GM18951 (cell line): ENCODE data around the gene DYNLRB2.

Source experiments
- POLR2A ChIP-seq: IDR thresholded peaks from 4 replicates; pipeline ENCODE4 v1.6.1; 2011; ENCODE audit warnings: mild to moderate bottlenecking; ENCODE audit not compliant: insufficient read length, insufficient read depth; ENCODE audit errors: extremely low read depth
- in situ Hi-C: fragments of 300-500 bp; cut with MboI; formaldehyde crosslinking; loops from one replicate; pipeline ENCODE4 v1.12.0; 2022; ENCODE audit warnings: low sequenced_read_pairs, mixed read lengths, inconsistent platforms; ENCODE audit not compliant: unreplicated experiment

The DYNLRB2 gene

DNA sequence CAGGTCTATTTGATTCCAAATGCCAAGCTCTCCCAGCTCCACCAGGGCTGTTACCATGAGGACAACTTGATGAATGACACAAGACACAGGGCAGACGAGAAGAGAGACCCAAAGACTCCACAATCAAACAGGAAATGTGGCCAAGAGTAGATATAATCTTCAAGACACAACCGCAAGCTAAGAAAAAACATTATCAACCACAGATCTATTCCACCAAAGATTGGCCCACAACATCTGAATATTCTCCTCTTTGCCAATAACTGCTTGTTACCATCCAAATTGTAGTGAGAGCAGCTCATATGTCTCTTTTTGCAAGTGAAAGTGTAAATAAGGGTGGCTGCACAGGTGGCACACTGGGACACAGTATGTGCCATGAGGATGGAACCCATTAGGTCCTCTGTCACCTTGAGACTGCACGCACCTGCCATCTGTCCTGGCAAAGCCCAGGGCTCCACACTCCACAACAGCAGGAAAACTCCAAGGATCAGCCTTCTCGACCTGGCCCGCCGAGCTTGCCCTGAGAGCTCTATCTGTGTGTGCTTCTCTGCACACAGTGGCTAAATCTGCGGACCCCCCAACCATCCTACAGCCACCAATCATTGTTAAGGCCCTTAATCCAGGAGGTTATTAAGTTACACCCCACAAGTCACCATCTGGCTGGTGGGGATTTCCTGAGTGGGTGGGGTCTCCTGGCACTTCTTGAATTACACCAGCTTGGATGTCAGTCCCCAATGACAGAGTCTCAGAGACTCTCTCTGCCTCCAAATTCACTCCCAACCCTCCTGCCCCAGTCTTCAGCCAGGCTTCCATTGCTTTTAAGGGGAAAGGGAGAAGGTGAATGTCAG is 50.5 kb downstream of the DYNLRB2 start:
- in situ Hi-C loops, result no loop called here
- no peak for TF ChIP-seq POLR2A

DNA sequence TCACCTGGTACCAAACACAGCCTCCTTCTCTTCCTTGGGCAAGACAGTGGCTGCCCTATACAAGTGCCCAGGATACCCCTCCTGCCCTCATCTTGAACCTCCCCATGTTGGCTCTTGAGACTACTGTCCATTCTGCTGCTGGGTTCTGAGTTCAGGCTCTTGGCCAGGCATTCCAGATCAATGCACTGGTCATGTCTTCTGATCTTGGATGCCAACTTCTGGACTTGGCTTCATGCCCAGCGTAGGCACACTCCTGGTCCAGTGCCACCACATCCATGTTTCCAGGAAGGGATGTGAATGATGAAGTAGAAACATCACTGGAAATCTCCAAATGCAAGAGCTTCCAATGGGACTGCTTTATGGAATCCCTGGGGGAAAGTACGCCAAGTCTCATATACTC is 51.5 kb downstream of the DYNLRB2 start:
- in situ Hi-C loops, result no loop called here
- no peak for TF ChIP-seq POLR2A

DNA sequence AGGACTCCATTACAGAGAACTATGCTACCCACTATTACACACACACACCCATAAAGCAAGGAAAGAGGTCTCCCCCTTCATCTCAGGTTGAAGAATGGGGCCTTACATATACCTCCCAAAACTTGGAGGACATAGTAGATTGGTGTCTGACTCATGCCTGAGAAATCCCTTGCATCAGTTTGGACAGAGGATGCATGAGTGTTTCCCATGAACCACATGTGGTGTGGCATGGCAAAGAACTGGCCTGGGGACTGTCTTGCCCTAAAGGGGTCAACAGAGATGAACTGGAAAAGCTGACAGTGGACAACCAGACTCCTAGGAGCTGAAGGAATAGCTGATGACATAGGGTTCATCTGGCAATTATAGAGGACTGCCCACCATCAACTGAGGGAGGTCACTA is 54.0 kb downstream of the DYNLRB2 start:
- in situ Hi-C loops, result no loop called here
- TF ChIP-seq POLR2A, result no peak

DNA sequence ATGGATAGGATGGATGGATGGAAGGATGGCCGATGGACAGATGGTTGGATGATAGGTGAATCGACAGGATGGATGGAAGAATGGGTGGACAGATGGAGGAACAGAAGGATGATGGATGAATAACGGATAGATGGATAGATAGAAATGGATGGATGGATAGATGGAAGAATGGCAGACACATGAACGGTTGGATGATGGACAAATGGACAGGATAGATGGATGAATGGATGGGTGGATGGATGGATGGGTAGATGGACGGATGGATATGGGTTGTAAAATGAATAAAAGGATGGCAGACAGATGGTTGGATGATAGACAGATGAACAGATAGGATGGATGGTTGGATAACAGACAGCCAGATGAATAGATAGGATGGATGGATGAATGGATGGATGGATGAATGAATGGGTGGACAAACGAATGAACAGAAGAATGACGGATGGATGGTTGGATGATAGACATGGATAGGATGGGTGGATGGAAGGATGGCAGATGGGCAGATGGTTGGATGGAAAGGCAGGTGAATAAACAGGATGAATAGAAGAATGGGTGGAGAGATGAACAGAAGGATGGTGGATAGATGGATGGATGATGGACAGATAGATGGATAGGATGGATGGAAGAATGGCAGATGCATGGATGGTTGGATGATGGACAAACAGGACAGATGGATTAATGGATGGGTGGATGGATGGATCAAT is 55.9 kb downstream of the DYNLRB2 start:
- no peak for TF ChIP-seq POLR2A
- in situ Hi-C loops, result no loop called here

DNA sequence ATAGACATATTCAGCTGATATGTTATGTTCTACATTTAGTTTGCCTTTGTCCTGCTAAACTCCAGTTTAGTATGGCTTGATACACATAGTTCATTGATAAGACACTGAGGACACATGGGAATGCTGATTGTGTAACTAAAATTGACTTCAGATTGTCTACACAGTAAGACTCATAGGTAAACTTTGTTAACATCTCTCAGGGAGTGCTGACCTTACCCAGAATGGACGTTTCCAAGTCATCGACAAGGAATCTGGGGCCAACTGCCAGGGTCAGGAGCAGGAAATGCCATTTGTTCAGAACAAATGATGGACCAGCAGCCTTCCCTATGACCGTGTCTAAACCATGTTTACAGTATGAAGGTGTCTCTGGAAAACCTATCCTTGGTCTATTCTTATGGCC is 58.7 kb downstream of the DYNLRB2 start:
- in situ Hi-C loops, result no loop called here
- TF ChIP-seq POLR2A, result no peak
